GM18858 (cell line): ENCODE measurements around the gene CMSS1.

Experiments used
- ATAC-seq: cut with Tn5 transposase; IDR thresholded peaks from one replicate; pipeline ENCODE4 v1.9.1; 2021; ENCODE audit not compliant: unreplicated experiment

CMSS1 gene

DNA sequence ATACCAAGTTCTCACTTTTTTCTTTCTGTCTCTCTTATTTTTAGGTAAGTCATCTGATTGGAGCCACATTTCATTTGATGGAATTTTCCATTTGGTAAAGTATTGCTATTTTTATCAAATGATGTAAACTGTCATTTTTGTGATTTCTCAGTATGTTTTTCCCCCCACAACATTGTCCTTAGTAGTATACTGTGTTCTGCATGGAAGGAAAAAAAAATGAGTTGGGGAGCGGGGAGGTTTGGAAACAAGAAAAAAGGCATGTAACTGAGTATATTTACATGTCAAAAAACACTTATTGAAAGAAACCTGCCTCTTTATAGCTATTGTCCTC, 192.4 kb downstream of the CMSS1 start:
- no peak for ATAC-seq

DNA sequence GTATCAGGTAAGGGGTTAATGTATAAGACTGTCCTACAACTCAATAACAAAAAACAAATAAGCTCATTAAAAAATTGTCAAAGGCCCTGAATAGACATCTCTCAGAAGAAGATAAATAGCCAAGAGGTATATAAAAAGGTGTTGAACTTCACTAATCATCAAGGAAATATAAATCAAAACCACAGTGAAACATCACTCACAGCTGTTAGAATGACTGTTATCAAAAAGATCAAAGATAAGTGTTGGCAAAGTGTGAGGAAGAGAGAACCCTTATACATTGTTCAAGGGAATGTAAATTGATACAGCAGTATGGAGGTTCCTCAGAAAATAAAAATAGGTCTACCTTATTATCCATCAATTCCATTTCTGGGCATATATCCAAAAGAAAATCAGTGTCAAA, 201.1 kb downstream of the CMSS1 start:
- ATAC-seq, result no peak

DNA sequence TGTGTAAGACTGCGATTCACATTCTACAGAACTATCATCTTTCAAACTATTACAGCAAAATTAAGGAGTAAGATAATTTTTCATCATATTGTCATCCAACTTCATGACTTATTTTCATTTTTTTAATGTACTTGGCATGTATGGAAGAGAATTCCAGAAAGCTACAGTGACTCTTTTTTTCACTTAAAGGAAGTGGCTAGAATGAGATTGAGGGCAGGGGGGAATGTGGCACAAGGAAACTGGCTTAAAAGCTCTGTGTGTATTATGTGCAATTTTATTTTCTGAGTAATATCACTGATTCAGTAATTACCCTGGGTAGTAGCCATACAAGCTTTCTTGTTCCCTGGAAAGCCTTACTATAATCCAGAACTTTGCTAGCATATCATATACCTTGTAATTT, 202.1 kb downstream of the CMSS1 start:
- ATAC-seq, result no peak

DNA sequence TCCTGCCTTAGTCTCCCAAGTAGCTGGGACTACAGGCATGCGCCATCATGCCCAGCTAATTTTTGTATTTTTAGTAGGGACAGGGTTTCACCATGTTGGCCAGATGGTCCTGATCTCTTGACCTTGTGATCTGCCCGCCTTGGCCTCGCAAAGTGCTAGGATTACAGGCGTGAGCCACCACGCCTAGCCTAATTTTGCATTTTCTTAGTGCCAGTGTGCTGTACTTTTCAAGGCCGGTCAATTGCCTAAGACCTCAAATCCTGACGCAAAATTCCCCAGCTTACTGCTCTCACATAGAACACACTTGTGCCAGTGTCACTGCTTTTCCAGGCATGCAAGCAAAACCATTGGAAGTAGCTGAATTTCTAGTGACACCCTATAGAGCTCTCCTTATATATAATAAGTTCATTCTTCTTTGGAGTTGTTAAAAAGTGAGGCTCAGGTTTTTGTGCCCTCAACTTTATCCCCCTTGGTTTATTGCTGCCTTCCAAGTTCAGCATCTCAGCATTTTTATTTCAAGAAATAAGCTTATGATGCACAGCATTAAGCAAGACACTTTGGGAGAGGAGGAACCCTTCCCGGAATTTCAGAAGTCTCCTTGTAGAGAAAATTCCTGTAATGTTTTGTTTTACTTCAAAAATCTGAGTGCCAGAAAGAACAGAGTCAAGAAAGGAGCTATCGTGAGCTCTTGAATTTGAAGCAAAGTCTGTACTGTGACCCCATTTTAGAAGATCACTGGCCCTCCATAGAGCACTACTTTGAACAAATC, 203.4 kb downstream of the CMSS1 start:
- ATAC-seq, result no peak

DNA sequence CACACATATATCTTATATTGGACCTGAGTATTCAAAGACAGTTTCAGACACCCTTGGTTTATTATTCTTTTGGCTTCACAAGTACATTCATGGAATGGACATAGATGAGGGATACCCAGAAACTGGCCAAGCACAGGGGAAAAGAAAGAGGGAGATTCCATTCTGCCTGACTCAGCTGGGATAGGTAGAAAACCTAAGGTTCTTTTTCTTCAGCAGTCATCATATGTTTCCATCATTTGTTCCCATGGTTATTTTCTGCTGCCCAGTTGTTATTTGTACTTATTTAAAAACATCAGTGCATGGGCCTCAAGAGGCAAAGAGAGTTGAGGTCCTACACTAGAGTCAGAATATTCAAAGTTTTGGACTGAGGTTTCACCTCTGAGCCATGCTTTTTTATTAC, 204.8 kb downstream of the CMSS1 start:
- ATAC-seq, result no peak

DNA sequence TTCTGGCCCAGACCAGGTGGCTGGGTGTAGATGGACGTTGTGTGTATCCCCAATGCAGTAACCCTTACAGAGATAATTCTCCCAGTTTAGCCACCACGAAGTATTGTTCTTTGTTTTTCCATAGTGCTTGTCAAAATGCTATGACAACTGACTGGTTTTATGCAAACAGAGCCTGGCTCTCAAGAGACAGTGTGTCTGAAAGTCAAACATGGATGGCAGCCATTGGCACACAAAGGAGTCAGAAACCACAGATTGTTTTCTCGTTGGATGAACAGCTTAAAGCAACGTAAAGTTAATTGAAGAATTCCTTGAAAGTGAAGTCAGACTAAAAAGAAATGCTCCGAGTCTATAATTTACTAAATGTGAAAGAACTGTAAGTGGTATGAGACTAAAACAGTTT, 205.5 kb downstream of the CMSS1 start:
- ATAC-seq, result no peak

DNA sequence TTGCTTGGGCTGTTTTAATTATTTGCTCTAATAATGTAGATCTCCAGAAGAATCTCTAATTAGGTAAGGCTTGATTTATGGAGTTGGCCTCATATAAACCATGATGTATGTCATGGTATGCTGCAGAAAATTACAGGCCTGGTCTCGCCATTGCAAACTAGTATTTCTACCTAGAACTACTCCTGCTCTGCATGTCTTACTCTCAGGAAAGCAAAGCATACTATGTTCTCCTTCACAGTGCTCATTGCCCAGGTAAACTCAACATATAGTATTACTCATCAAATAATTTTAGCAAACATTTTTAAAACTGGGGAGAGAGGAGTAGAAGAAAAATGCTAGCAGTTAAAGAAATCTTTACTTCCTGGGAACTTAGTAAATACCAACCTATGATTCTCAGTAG, 205.9 kb downstream of the CMSS1 start:
- ATAC-seq, result no peak

DNA sequence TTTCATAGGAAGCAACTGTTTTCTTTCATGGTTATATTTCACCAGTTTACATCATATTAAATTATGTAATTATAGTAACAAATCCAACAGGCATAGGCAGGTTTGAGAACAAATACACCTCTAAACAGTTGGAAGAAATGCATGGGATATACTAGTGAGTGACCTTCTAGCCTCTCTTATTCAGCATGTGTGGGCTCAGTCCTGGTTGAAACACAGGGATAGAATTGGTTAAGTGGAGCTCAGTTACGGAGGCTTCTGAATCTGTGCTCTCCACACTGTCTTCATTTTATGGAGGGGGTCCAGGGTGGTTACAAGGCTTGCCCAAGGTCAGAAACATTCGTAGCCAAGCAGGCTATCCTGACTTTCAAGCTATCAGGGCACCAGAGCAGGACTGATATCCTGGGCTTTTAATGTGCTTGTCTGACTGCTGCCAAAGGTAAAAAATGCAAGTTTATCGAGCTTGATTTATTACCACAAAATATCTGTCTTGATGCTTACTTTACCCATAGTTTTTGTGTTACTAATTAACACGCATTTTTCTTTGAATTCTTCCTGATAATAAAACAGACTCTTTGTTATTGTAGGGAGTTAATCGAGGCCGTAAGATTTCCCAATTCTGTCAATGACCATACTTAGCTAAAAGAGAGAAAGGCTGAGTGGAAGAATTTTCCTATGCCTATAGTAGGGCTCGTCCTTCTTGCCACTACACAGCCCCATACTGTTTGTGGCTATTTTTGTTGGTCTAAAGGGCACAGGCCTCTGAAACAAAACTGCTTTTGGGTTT, 207.1 kb downstream of the CMSS1 start:
- ATAC-seq, result no peak

DNA sequence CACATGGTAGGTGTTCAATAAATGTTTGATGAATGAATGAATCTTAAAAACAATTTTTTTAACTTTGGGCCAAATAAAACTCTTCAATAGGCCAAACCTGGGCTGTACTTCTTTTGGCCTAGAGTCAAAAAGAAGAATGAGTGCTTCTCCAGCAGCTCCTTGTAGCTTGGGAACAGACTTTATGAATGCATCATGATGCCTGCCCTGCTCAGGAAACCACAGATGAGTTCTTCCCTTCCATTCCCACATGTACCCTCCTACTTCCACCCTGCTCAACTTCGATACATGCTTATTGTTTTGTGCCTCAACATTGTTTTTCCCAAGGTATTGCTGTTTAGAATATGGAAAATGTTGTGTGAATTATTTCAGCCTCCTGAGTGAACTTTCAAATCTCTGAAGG, 209.7 kb downstream of the CMSS1 start:
- ATAC-seq, result no peak

DNA sequence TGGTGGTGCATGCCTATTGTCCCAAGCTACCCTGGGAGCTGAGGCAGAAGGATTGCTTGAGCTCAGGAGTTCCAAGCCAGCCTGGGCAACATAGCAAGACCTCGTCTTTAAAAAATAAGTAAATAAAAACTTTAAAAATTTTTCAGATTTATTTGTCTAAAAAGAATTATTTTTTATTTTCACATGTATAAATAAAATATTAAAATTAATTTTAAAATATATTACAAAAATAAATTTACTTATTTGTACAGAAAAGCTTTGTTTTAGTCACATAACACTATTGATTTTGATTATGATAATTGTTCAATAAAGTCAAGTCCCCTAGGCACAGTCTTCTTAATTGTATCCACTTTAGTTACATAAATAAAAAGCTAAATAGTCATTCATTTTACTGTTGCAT, 211.4 kb downstream of the CMSS1 start:
- ATAC-seq, result no peak

DNA sequence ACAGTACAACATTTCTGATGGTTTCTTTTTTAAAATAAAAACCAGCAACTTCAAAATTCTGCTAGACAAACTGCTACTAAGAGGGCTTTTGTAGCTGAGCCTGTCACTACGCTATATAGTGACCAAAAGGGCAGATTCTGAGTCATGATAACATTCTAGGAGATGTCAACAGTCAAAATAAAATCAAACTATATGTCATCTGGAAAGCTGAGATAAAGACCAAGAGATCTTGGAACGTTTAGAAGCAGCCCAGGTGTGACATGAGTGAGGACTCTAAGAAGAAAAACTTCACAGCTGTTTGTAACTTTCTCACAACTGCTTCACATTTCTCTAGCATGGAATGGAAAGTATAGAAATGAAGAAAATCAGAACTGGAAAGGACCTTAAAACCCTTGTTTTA, 212.0 kb downstream of the CMSS1 start:
- peak; percentile 61 for ATAC-seq

DNA sequence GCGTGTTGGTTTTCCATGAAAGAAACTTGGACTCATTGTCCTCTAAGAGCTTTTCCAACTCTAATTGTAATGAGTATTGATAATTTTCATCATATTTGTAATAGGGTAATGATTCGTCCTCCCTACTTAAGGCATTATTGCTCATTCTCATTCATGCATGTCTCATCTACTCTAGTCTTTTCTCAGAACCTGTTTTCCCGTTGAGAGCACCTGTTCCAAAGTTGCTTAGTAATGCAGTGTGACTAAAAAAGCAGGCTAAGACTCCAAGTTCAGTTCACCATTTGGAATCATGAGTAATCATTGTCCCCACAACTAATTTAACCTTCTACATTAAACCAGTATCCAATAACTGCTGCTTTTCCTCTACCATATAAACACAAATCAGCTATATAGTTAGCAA, 212.7 kb downstream of the CMSS1 start:
- ATAC-seq, result no peak

DNA sequence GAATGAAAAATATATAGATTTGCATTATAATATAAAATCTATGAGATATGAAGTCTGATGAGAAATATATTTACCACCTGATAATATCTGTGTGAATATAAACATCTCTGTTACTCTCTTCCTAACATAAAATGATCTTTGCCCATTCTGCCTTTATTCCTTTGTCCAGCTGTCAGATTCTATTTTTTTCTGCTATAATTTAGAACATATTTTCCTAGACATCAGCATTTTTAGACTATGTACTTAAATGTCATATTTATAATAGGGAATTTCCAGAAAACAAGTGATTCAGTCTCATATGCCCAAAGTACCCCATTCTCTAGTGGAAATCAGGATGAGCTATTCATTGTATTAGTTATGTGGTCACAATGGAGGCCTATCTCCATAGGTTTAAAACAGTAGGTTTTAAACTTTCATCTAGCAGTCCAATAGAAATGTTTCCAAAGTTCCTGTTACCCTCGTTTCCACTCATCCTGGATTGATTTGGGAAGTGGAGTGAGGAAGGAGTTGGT, 213.3 kb downstream of the CMSS1 start:
- no peak for ATAC-seq

DNA sequence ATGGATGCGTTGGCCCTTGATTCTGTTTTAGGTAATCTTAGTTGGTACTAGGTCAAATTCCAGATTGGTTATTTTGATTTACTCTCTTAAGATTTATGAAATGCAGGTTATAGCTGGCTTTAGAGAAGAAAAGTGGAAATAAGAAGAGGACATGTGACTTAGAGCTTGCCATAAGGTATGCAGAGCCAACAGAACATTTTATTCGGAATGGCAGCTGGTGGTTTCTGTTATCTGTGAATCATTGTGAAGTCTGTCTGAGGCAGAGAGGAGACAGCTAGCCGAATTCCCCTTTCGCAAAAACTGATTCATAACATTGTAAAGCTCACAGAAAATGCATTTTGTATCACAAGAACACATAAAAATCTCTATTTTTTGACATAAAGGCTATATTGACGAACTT, 214.6 kb downstream of the CMSS1 start:
- ATAC-seq, result no peak

DNA sequence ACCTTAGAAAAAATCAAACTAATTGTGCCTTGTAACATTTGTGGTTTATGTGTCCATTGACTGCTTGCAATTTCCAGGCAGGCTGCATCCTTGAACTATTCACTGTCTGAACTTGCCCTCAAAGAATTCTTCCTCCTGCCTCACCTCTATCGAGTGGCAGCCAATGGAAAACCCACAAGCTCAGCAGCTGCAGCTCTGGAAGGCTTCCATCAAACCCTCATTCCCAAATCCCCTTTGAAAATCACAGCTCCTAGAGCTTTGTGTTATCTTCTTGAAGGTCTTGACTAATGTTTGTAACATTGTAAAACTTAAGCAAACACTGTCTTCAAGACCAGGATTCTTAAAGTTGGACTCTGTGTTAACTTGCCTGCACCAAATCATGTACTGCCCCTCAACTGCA, 215.5 kb downstream of the CMSS1 start:
- no peak for ATAC-seq

DNA sequence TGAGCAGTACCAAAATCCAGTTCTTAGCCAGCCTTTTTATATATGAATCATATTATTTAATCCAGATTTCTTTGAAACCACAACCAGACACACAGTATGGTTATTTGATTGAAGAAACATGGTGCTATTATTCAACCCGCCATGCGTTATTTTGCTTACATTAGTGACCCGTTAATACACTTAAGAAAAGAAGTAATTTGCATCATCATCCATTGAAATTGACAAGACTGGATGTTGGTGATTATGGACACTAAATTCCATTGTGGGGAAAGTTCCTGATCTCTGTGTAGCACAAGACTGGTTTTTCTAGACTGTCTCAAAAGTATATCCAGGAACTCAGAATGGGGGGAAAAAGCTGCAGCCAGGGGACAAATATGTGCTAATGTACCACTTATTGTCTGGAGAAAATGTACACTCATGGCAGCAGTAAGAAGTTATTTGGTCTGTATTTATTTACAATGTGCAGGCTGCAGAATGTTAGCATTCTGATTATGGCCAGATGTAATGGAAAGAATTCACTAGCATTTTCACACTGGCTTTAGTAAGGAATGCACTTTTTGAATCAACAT, 216.3 kb downstream of the CMSS1 start:
- no peak for ATAC-seq

DNA sequence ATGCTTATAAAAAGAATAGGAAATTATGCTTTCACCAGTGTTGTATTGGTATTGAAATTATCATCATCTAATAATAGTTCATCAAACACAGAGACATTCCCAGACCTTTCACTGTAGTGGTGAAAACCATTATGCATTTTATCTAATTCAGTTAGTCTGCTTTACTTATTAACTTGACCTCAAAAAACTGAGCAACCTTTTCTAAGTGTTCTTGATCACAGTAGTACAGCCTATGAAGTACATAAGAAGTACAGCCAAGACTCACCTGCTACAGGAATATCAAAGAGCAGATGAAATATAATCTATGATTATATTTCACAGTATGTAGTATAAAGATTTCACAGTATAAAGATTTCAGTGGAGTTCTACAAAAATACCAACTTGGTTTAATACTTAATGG, 221.4 kb downstream of the CMSS1 start:
- no peak for ATAC-seq

DNA sequence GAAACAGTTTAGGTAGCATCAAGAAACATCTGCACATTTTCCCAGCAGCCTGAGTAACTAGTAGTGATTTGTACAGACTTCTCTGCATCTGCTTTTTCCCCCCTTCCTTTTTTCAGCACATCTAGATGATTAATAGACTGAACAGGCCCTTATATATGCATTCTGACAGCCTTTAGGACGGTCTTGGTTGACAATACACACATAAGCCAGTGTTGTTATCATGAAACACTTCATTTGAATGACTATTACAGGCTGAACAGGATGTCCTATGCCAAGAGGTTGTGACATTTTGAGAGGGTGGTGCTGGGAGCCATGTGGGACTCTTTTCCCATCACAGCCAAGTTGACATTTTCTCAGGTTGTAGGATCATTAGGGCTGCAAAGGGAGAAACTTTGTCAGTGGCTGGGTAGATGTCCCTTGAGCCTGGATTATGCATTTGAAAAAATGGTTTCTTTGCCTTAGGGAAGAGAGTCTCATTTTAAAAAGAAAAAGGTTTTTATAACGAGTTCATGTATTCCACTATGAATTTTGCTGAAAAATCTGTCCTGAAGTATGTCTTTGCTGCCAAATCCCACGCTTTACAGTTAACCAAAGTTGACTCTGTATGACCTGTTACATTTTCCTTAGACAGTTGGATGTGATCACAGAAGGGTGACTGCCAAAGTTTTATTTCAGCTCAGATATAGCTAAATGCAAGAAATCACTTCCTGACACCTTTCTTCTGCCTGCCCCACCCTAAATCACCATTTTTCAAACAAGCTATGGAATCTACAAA, 223.0 kb downstream of the CMSS1 start:
- ATAC-seq, result no peak

DNA sequence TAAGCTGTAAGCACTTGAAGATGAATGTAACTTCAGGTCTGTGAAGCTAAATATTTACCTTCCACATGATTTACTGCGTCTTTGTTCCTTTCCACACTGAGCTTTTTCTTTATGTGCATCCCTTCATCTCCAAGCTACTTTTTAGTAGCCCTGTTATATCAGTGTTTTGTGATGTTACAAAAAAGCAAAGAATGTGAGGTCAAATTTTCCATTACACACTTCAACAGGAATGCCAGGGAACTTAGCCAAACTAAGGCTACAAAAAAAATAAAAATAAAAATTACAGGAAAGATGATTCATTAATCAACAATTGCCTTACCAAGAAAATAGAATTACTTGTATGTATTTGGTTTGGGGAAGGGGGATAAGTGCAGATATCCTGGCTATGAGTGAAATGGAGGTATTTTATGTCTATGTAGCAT, 223.7 kb downstream of the CMSS1 start:
- ATAC-seq, result no peak

DNA sequence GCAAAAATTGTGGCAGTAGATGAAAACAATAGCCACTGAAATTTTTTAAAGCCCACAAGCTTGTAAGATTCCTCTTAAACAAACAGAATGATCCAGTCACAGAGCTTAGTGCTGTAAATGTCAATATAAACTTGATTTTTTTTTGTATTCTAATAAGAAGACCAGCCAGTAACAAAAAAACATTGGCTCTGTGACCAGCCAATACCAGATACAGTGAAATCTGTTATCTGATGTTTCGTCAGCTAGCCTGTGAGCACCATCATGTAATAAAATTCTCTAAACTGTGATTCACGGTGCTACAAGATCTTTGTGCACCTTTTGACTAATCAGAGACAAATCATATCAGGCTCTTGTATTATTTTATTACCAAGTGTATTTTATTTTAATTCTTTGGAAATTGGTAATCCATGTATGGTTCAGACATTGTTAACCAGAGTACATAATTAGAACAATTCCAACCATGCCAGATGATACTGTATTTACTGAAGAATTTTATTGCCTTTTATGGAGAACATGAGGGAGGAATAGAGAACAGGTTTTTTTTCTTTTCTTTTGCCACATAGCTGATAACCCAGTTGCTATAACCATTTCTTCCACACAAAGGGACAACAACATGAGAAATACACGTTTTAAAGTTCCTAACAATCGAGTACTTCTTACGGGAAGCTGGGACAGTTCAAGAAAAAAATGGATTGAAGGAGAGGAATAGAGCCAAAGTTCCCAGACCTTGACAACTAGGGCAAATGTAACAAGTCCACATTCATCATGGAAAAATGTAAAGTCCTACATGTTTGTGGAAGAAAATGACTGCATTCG, 224.7 kb downstream of the CMSS1 start:
- no peak for ATAC-seq

DNA sequence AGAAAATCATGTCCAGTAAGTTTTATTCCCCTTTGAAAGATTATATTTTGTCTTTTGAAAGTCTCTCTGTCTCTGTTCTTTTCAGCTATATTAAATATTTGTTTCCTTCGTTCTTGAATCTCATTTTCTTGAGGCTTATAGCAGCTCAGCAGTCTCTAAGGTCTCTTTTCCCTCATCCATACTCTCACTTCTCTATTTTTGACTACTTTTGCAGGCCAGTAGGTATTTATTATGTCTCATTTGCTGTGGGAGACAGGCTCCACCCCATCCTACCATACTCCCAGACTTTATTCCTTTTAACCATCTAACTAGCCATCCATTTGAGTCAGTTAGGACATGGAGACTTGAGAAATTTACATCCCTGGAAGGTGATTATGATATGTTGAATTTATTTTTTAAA, 225.6 kb downstream of the CMSS1 start:
- no peak for ATAC-seq
